Measurements from ENCODE around the gene SIRT4.

- no peak for TF ChIP-seq POLR2A (IDR thresholded peaks at IDR 0.05)
- TF ChIP-seq CTCF (IDR thresholded peaks at IDR 0.05), result no peak
These were observed 37.1 kb downstream of the SIRT4 start for GRCh38 chr12:120339256-120339655.

Measured in adrenal gland (tissue), 5 donors.